K562 (cell line): ENCODE data around the gene FOXA3. TPM values are rescaled to one million over a fixed set of nuclear protein-coding genes. Genes with fewer than 3 reads are reported as not detected.

ENCODE experiments used
- ADNP ChIP-seq: fragments of 200-800 bp; sonication (Bioruptor generic); IDR thresholded peaks from 2 replicates; pipeline ENCODE4 v1.6.1; 2016; ENCODE audit warnings: missing genetic modification characterization, missing compliant biosample characterization
- BRD4 ChIP-seq: fragments of 200-600 bp; sonication (generic); IDR thresholded peaks from 2 replicates; pipeline ENCODE4 v1.6.1; 2017; ENCODE audit warnings: inconsistent platforms
- E2F3 ChIP-seq: fragments of 250-450 bp; sonication (Bioruptor Pico); IDR thresholded peaks from 2 replicates; pipeline ENCODE4 v1.4.0; 2020; ENCODE audit warnings: mild to moderate bottlenecking
- ELF4 ChIP-seq: fragments of 450-650 bp; formaldehyde crosslinking; IDR thresholded peaks from 2 replicates; pipeline ENCODE4 v1.4.0; 2022; ENCODE audit warnings: missing genetic modification characterization
- FOS ChIP-seq: IDR thresholded peaks from 3 replicates; pipeline ENCODE4 v1.6.1; 2011; ENCODE audit not compliant: insufficient read length; ENCODE audit errors: extremely low read depth
- FOXM1 ChIP-seq, 2 experiments: fragments of 450-650 bp in 1 of 2; sonication (generic) in 1 of 2; formaldehyde crosslinking in 1 of 2; IDR thresholded peaks; 2 replicates each; pipeline versions ENCODE4 v1.6.1 to v1.9.0; 2017 to 2022; ENCODE audit warnings: low read depth in 2 of 2, mild to moderate bottlenecking in 2 of 2, missing genetic modification reagents in 1 of 2, moderate library complexity in 1 of 2
- GABPB2 ChIP-seq: fragments of 250-450 bp; sonication (Bioruptor Pico); conservative IDR thresholded peaks from 2 replicates; pipeline ENCODE4 v1.5.1; 2021; ENCODE audit warnings: mild to moderate bottlenecking
- HDGF ChIP-seq: fragments of 450-650 bp; IDR thresholded peaks from 2 replicates; pipeline ENCODE4 v1.6.1; 2016
- HOXB6 ChIP-seq: fragments of 250-450 bp; sonication (Bioruptor Pico); IDR thresholded peaks from 2 replicates; pipeline ENCODE4 v1.5.1; 2022; ENCODE audit warnings: mild to moderate bottlenecking, borderline replicate concordance
- ILK ChIP-seq: fragments of 450-650 bp; IDR thresholded peaks from 2 replicates; pipeline ENCODE4 v1.6.1; 2016; ENCODE audit warnings: missing genetic modification characterization, low read depth, mild to moderate bottlenecking, missing compliant biosample characterization, moderate library complexity, borderline replicate concordance
- KDM4B ChIP-seq, 2 experiments: fragments of 450-650 bp in 1 of 2; sonication (generic) in 1 of 2; IDR thresholded peaks; 2 replicates each; pipeline ENCODE4 v1.6.1; 2016 to 2017; ENCODE audit warnings: borderline replicate concordance in 2 of 2, antibody characterized with exemption in 1 of 2, low read depth in 1 of 2, mild to moderate bottlenecking in 1 of 2
- LARP7 ChIP-seq: fragments of 450-650 bp; IDR thresholded peaks from 2 replicates; pipeline ENCODE4 v1.6.1; 2016
- NR2F6 ChIP-seq: fragments of 450-650 bp; formaldehyde crosslinking; IDR thresholded peaks from 2 replicates; pipeline ENCODE4 v1.4.0; 2020; ENCODE audit warnings: mild to moderate bottlenecking
- PTTG1 ChIP-seq: fragments of 450-650 bp; IDR thresholded peaks from 2 replicates; pipeline ENCODE4 v1.6.1; 2016; ENCODE audit warnings: low read depth, mild to moderate bottlenecking, missing genetic modification characterization, missing compliant biosample characterization
- PYGO2 ChIP-seq: fragments of 450-650 bp; IDR thresholded peaks from 2 replicates; pipeline ENCODE4 v1.6.1; 2016; ENCODE audit warnings: mild to moderate bottlenecking, missing genetic modification characterization, moderate library complexity, missing compliant biosample characterization
- RBFOX2 ChIP-seq: fragments of 200-400 bp; formaldehyde crosslinking; IDR thresholded peaks from 2 replicates; pipeline ENCODE4 v1.6.1; 2017; ENCODE audit warnings: low read depth, mild to moderate bottlenecking, low read length, moderate library complexity
- SMAD1 ChIP-seq: fragments of 150-350 bp; IDR thresholded peaks from 2 replicates; pipeline ENCODE4 v1.6.1; 2014; ENCODE audit warnings: low read length, low read depth; ENCODE audit not compliant: partially characterized antibody
- SMAD4 ChIP-seq: fragments of 250-450 bp; sonication (Bioruptor Pico); conservative IDR thresholded peaks from 2 replicates; pipeline ENCODE4 v1.8.0; 2021; ENCODE audit warnings: inconsistent platforms, mild to moderate bottlenecking, moderate library complexity
- TRIM24 ChIP-seq, 2 experiments: fragments of 450-650 bp; IDR thresholded peaks; 2 replicates each; pipeline ENCODE4 v1.6.1; 2016
- ZKSCAN8 ChIP-seq: fragments of 200-800 bp; sonication (Bioruptor generic); IDR thresholded peaks from 2 replicates; pipeline ENCODE4 v1.6.1; 2016; ENCODE audit warnings: missing genetic modification characterization, missing compliant biosample characterization
- ZNF384 ChIP-seq: IDR thresholded peaks from 2 replicates; pipeline ENCODE4 v1.6.1; 2012; ENCODE audit warnings: low read depth, low read length, improper control_type of control experiment
- polyA plus RNA-seq, 8 experiments: library from polyadenylated mRNA; depleted of rRNA in 4 of 8; stranded (reverse) in 5 of 8; unstranded in 3 of 8; fragments of >200 nt; fragmentation: Nextera tagmentation in 2 of 8; fragmentation: Illumina TruSeq in 1 of 8; extraction: Ambion mirVana in 2 of 8; extraction: Trizol in 1 of 8; gene quantifications; 2 replicates each; pipeline versions ENCODE4 v1.2.1 to v1.2.3, GENCODE V29; 2011 to 2014; ENCODE audit warnings: inconsistent platforms in 1 of 8, missing spikeins in 1 of 8
- total RNA-seq, 7 experiments: library from RNA; depleted of rRNA in 6 of 7; stranded (reverse); fragments of >200 nt in 6 of 7; fragmentation: Illumina TruSeq in 2 of 7; extraction: Trizol in 2 of 7; gene quantifications; 2 replicates each; pipeline versions ENCODE4 v1.2.1 to v1.2.3, GENCODE V29; 2011 to 2021; ENCODE audit warnings: low replicate concordance in 1 of 7
- TF ChIP-seq, protein P1 (sequence below), 2 experiments: fragments of 150-350 bp in 1 of 2; IDR thresholded peaks; 2 replicates each; pipeline ENCODE4 v1.6.1; 2012 to 2016; ENCODE audit warnings: low read depth in 2 of 2, low read length in 2 of 2, mild to moderate bottlenecking in 1 of 2, moderate library complexity in 1 of 2
- TF ChIP-seq, protein P2 (sequence below): fragments of 450-650 bp; formaldehyde crosslinking; IDR thresholded peaks from 2 replicates; pipeline ENCODE4 v1.4.0; 2022; ENCODE audit warnings: missing genetic modification characterization

Gene FOXA3
- total and polyA plus RNA-seq, 9 of the 15 experiments (the other 6 are each of a cell fraction or from before 2014, with no cell fraction given), result 1.3 to 15.5 (median 4.7) TPM

DNA sequence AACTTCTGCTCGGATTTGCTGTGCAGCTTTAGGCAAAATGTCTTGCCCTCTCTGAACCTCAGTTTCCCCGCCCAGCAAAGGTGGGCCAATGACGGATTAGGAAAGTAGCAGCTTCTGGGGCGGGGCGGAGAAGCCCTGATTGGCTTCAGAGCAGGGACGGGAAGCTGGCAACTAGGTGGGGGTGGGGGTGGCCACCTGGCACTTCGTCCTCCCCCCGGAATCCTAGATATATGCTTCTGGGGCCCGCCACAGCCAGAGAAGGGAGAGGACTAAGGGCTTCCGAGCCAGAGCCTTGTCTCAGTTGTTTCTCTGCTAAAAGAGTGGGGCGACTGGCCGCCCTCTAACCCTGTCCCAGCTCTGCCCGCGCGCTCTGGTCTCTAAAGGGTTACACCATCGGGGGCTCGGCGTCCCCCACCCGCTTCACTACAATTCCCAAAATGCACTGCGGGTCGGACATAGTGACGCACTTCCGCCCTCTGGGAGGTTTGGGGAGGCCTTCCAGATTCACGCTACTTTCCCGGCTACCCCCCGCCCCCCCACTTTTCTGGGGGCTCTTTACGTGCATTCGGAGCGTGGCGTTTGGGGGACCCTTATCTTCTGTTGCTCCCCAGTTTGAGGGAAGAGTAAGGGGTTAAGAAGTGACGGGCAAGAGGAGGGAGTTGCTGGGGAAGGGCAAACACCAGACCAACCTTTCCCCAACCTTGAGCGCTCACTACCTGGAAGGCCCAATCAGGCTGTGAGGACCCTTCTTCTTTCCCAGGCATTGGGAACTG lies 22.5 kb downstream of the FOXA3 start (continued):
- TF ChIP-seq E2F3 (CRISPR knock-in tag) (no peak), RBFOX2 (peak; percentile 79), HDGF (peak; percentile 81; the same call in 1 of the 2 replicates), PYGO2 (tag) (peak; percentile 3; the same call in 1 of the 2 replicates), FOS (no peak), HOXB6 (CRISPR knock-in tag) (0 out of 2 replicates have a peak, but pooled peaks have one; percentile 43), TRIM24 (IDR thresholded peaks at IDR 0.05) (no peak), GABPB2 (CRISPR knock-in tag) (no peak), ZKSCAN8 (no peak), FOXM1 (IDR thresholded peaks at IDR 0.05; ENCODE audit: low read depth) (peak; percentile 86), FOXM1 (CRISPR knock-in tag; IDR thresholded peaks at IDR 0.05; ENCODE audit: low read depth) (no peak), ADNP (tag) (peak; percentile 88), ZNF384 (peak; percentile 10; the same call in 1 of the 2 replicates), ILK (tag) (no peak), SMAD4 (CRISPR knock-in tag) (no peak), BRD4 (no peak), KDM4B (IDR thresholded peaks at IDR 0.05; ENCODE audit: borderline replicate concordance in 2 of 2, low read depth in 1 of 2) (peak in 1 of 2 experiments; percentile 93; a peak in 1 of 4 replicates), LARP7 (no peak), NR2F6 (CRISPR knock-in tag) (no peak), ELF4 (CRISPR knock-in tag) (no peak), SMAD1 (peak; percentile 22), PTTG1 (tag) (no peak)
- TF ChIP-seq, protein P1, sequence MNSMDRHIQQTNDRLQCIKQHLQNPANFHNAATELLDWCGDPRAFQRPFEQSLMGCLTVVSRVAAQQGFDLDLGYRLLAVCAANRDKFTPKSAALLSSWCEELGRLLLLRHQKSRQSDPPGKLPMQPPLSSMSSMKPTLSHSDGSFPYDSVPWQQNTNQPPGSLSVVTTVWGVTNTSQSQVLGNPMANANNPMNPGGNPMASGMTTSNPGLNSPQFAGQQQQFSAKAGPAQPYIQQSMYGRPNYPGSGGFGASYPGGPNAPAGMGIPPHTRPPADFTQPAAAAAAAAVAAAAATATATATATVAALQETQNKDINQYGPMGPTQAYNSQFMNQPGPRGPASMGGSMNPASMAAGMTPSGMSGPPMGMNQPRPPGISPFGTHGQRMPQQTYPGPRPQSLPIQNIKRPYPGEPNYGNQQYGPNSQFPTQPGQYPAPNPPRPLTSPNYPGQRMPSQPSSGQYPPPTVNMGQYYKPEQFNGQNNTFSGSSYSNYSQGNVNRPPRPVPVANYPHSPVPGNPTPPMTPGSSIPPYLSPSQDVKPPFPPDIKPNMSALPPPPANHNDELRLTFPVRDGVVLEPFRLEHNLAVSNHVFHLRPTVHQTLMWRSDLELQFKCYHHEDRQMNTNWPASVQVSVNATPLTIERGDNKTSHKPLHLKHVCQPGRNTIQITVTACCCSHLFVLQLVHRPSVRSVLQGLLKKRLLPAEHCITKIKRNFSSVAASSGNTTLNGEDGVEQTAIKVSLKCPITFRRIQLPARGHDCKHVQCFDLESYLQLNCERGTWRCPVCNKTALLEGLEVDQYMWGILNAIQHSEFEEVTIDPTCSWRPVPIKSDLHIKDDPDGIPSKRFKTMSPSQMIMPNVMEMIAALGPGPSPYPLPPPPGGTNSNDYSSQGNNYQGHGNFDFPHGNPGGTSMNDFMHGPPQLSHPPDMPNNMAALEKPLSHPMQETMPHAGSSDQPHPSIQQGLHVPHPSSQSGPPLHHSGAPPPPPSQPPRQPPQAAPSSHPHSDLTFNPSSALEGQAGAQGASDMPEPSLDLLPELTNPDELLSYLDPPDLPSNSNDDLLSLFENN (IDR thresholded peaks at IDR 0.05; ENCODE audit: low read depth in 2 of 2, low read length in 2 of 2), result no peak
- TF ChIP-seq, protein P2, sequence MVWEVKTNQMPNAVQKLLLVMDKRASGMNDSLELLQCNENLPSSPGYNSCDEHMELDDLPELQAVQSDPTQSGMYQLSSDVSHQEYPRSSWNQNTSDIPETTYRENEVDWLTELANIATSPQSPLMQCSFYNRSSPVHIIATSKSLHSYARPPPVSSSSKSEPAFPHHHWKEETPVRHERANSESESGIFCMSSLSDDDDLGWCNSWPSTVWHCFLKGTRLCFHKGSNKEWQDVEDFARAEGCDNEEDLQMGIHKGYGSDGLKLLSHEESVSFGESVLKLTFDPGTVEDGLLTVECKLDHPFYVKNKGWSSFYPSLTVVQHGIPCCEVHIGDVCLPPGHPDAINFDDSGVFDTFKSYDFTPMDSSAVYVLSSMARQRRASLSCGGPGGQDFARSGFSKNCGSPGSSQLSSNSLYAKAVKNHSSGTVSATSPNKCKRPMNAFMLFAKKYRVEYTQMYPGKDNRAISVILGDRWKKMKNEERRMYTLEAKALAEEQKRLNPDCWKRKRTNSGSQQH (CRISPR knock-in tag), result 0 out of 2 replicates have a peak, but pooled peaks have one; percentile 11
